Endothelial cell of umbilical vein (primary cell): ENCODE measurements around the gene CACNA1C.

Experiments used
- CTCF ChIP-seq, 2 donors: IDR thresholded peaks; 1 replicate in 1 of 2; 2 replicates in 1 of 2; pipeline ENCODE4 v1.5.1; 2011; ENCODE audit warnings: low read length in 2 of 2, mild to moderate bottlenecking in 2 of 2, moderate library complexity in 2 of 2, control low read depth in 1 of 2, inconsistent platforms in 1 of 2, low read depth in 1 of 2; ENCODE audit not compliant: insufficient read depth in 1 of 2; ENCODE audit errors: extremely low read depth in 1 of 2
- EZH2 ChIP-seq: IDR thresholded peaks from 2 replicates; pipeline ENCODE4 v1.6.1; 2012; ENCODE audit warnings: borderline replicate concordance, low read depth, mild to moderate bottlenecking, moderate library complexity, low read length, inconsistent platforms; ENCODE audit not compliant: severe bottlenecking
- FOS ChIP-seq: IDR thresholded peaks from 2 replicates; pipeline ENCODE4 v1.6.1; 2011; ENCODE audit warnings: mild to moderate bottlenecking, low read length, moderate library complexity, borderline replicate concordance; ENCODE audit not compliant: insufficient read depth
- JUN ChIP-seq: IDR thresholded peaks from 2 replicates; pipeline ENCODE4 v1.6.1; 2011; ENCODE audit warnings: borderline replicate concordance, low read depth; ENCODE audit not compliant: insufficient read length, insufficient read depth
- MYC ChIP-seq: IDR thresholded peaks from one replicate; pipeline ENCODE4 v1.6.1; 2011; ENCODE audit warnings: mild to moderate bottlenecking, low read depth, low read length
- POLR2A ChIP-seq: IDR thresholded peaks from 2 replicates; pipeline ENCODE4 v1.6.1; 2012; ENCODE audit warnings: low read depth, mild to moderate bottlenecking, control low read depth, low read length
- POLR2AphosphoS5 ChIP-seq: IDR thresholded peaks from 2 replicates; pipeline ENCODE4 v1.6.1; 2012; ENCODE audit warnings: low read depth, mild to moderate bottlenecking, control low read depth, low read length, moderate library complexity; ENCODE audit not compliant: insufficient read depth

- TF ChIP-seq POLR2A (no peak), CTCF (IDR thresholded peaks at IDR 0.05; ENCODE audit: extremely low read depth in 1 of 2, insufficient read depth in 1 of 2, low read depth in 1 of 2, low read length in 2 of 2) (no peak), MYC (no peak), POLR2AphosphoS5 (no peak), FOS (no peak), EZH2 (no peak), JUN (no peak)
Measured at GRCh38 chr12:2574355-2574935, 521.7 kb downstream of the CACNA1C start.
